PFSK-1 (cell line): Measurements from ENCODE around the gene NUDT6.

Experiments used
- FOXP2 ChIP-seq: optimal IDR thresholded peaks from 2 replicates; pipeline ENCODE3; 2011; ENCODE audit warnings: borderline replicate concordance, control low read depth, inconsistent platforms; ENCODE audit not compliant: insufficient read depth; ENCODE audit errors: extremely low read length, extremely low read depth
- POLR2AphosphoS5 ChIP-seq: IDR thresholded peaks from 2 replicates; pipeline ENCODE4 v1.6.1; 2012; ENCODE audit warnings: low read depth, mild to moderate bottlenecking, control low read depth, low read length, moderate library complexity
- SIN3A ChIP-seq: IDR thresholded peaks from 2 replicates; pipeline ENCODE4 v1.6.1; 2012; ENCODE audit warnings: mild to moderate bottlenecking, low read length, moderate library complexity, borderline replicate concordance; ENCODE audit not compliant: insufficient read depth
- TAF1 ChIP-seq: IDR thresholded peaks from 2 replicates; pipeline ENCODE4 v1.6.1; 2012; ENCODE audit warnings: low read length, control low read depth, borderline replicate concordance; ENCODE audit not compliant: insufficient read depth
- TF ChIP-seq, protein P1 (sequence below), 2 experiments: IDR thresholded peaks; 2 replicates each; pipeline versions ENCODE4 v1.6.1 to v1.8.0; 2011 to 2012; ENCODE audit warnings: low read depth in 2 of 2, low read length in 2 of 2, control low read depth in 1 of 2, inconsistent platforms in 1 of 2, mild to moderate bottlenecking in 1 of 2, moderate library complexity in 1 of 2; ENCODE audit not compliant: insufficient read depth in 1 of 2

NUDT6 gene

DNA sequence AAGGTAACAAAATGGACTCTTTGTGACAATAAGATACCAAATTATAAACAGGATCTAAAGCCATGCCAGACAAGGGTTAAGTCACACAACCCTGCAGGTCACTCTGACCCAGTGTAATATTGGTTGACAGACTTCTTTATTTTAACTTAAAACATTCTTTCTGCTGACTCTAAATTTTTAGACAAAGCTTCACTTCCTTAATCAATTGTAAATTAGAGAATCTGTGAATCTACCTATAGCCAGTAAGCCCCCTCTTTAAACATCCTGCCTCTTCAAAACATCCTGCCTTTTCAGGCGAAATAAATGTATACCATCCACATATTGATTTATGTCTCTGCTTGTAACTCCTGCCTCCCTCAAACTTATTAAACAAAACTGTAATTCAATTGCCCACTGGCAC is 14.2 kb downstream of the NUDT6 start:
- TF ChIP-seq POLR2AphosphoS5 (no peak), FOXP2 (no peak), TAF1 (no peak), SIN3A (no peak)
- TF ChIP-seq, protein P1, sequence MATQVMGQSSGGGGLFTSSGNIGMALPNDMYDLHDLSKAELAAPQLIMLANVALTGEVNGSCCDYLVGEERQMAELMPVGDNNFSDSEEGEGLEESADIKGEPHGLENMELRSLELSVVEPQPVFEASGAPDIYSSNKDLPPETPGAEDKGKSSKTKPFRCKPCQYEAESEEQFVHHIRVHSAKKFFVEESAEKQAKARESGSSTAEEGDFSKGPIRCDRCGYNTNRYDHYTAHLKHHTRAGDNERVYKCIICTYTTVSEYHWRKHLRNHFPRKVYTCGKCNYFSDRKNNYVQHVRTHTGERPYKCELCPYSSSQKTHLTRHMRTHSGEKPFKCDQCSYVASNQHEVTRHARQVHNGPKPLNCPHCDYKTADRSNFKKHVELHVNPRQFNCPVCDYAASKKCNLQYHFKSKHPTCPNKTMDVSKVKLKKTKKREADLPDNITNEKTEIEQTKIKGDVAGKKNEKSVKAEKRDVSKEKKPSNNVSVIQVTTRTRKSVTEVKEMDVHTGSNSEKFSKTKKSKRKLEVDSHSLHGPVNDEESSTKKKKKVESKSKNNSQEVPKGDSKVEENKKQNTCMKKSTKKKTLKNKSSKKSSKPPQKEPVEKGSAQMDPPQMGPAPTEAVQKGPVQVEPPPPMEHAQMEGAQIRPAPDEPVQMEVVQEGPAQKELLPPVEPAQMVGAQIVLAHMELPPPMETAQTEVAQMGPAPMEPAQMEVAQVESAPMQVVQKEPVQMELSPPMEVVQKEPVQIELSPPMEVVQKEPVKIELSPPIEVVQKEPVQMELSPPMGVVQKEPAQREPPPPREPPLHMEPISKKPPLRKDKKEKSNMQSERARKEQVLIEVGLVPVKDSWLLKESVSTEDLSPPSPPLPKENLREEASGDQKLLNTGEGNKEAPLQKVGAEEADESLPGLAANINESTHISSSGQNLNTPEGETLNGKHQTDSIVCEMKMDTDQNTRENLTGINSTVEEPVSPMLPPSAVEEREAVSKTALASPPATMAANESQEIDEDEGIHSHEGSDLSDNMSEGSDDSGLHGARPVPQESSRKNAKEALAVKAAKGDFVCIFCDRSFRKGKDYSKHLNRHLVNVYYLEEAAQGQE (IDR thresholded peaks at IDR 0.05; ENCODE audit: insufficient read depth in 1 of 2, low read depth in 2 of 2, low read length in 2 of 2): no peak

DNA sequence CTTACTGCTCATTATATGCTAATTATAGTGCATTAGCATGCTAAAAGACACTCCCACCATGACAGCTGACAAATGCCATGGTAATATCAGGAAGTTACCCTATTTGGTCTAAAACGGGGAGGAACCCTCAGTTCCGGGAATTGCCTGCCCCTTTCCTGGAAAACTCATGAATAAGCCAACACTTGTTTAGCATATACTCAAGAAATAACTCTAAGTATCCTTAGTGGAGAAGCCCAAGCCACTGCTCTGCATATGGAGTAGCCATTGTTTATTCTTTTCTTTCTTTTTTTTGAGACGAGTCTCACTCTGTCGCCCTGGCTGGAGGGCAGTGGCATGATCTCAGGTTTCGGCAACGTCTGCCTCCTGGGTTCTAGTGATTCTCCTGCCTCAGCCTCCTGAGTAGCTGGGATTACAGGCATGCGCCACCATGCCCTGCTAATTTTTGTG is 15.5 kb downstream of the NUDT6 start:
- TF ChIP-seq, protein P1 (IDR thresholded peaks at IDR 0.05; ENCODE audit: insufficient read depth in 1 of 2, low read depth in 2 of 2, low read length in 2 of 2): no peak
- TF ChIP-seq FOXP2: no peak
- no peak for TF ChIP-seq SIN3A
- no peak for TF ChIP-seq POLR2AphosphoS5
- no peak for TF ChIP-seq TAF1

DNA sequence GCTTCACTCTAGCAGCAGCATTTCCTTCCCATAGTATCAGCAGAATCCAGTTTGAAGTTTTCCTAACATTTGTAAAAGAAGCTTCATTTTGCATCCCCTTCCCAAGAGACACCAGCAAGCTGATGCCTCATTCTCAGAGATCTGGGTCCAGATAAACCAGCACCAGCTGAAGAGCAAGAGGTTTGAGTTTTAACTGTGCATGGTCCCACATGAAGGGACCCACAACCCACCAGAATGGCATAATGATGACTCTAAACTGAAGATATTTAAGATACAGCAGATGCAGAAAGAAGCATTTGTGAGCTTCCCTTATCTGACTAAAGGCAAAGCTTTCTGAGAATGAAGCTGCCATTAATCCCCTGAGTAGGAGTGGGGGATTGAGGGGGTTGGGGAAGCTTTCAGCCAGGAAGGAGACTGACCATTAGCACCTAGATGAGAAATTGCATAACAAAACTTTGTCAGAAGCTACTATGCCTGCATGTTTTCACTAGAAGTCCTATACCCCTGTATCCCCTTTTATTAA is 18.6 kb downstream of the NUDT6 start:
- TF ChIP-seq, protein P1 (IDR thresholded peaks at IDR 0.05; ENCODE audit: insufficient read depth in 1 of 2, low read depth in 2 of 2, low read length in 2 of 2): no peak
- TF ChIP-seq SIN3A: no peak
- TF ChIP-seq FOXP2: no peak
- TF ChIP-seq POLR2AphosphoS5: no peak
- no peak for TF ChIP-seq TAF1

DNA sequence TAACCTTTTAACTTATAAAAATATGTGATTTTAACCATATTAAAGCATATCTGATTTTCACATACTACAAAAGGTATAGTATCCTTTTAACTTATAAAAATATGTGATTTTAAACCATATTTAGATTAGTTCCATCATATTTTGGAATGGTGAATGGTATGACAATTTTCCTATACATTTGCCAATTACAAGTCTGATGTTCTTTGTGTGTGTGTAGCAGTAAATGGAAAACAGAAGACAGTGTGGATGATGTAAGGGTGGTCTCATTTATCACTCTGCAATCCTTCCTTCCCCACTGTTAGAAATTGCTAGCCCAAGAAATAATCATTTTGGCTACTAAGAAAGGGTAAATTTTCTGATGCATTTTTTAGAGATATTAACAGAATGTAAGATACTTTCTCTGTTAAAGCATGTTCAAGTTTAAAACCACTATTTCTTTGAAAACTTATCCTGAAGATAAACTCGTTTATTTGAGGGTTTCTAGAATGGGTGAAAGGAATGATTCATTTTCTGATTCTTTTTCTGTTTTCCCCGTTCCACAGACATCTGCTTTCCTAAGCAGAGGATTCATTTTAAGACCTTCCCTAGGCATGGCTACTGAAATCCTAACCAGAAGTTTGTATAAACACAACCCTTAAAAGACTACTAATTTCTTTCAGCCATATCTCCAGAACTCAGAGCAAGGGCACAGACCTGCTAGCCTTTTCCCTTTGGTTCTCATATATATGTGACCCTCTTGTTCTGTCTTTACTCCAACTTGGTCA is 21.0 kb downstream of the NUDT6 start:
- TF ChIP-seq SIN3A: no peak
- TF ChIP-seq POLR2AphosphoS5: no peak
- TF ChIP-seq, protein P1 (IDR thresholded peaks at IDR 0.05; ENCODE audit: insufficient read depth in 1 of 2, low read depth in 2 of 2, low read length in 2 of 2): no peak
- TF ChIP-seq TAF1: no peak
- no peak for TF ChIP-seq FOXP2

DNA sequence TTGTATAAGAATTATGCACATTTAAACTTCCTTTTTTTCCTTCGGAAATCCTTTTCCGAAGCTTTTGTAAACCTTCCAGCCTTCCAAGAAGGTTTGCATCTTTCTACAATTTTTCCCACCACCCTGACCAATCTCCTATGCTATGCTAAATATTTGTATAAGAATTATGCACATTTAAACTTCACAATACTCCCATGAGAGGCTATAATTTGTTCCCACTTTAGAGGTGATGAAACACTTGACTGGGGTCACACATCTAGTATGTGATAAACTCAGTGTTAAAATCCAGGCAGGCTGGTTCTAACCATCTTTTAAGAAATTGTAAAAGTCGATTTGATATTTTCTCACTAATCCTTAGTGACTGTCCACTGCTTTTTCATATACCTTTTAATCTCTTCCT is 22.1 kb downstream of the NUDT6 start:
- TF ChIP-seq FOXP2 (no peak), POLR2AphosphoS5 (no peak)
- TF ChIP-seq, protein P1 (IDR thresholded peaks at IDR 0.05; ENCODE audit: insufficient read depth in 1 of 2, low read depth in 2 of 2, low read length in 2 of 2): no peak
